Ascending aorta (tissue), 2 donors: ENCODE measurements around the gene AGBL1. TPM values are rescaled to one million over a fixed set of nuclear protein-coding genes. Genes with fewer than 3 reads are reported as not detected.

Experiments used
- DNase-seq, 2 donors: peaks; one replicate each; pipeline ENCODE4 v3.0.0-alpha.2; 2019; ENCODE audit warnings: low spot score in 2 of 2
- H3K27ac ChIP-seq, 2 donors: fragments of 200-600 bp; sonication (generic); one replicate each; pipeline ENCODE4 v1.5.1; 2016 to 2017; ENCODE audit warnings: mild to moderate bottlenecking in 1 of 2
- H3K27me3 ChIP-seq: fragments of 200-600 bp; sonication (generic); one replicate; pipeline ENCODE4 v1.5.1; 2017
- H3K36me3 ChIP-seq, 2 donors: fragments of 200-600 bp; sonication (generic); one replicate each; pipeline ENCODE4 v1.5.1; 2016
- H3K4me1 ChIP-seq, 2 donors: fragments of 200-600 bp; sonication (generic); one replicate each; pipeline ENCODE4 v1.5.1; 2016 to 2017; ENCODE audit warnings: mild to moderate bottlenecking in 1 of 2
- H3K4me3 ChIP-seq, 2 donors: fragments of 200-600 bp; sonication (generic); one replicate each; pipeline ENCODE4 v1.5.1; 2016 to 2017; ENCODE audit warnings: mild to moderate bottlenecking in 1 of 2
- H3K9me3 ChIP-seq, 2 donors: fragments of 200-600 bp; sonication (generic); one replicate each; pipeline ENCODE4 v1.5.1; 2016
- CTCF ChIP-seq, 3 experiments: fragments of 200-600 bp in 2 of 3; fragments of 450-650 bp in 1 of 3; sonication (generic) in 2 of 3; IDR thresholded peaks; one replicate each; pipeline ENCODE4 v1.5.1; 2016 to 2019; ENCODE audit warnings: antibody characterized with exemption in 3 of 3, mild to moderate bottlenecking in 1 of 3, moderate library complexity in 1 of 3
- intact Hi-C: fragments of 100-400 bp; cut with DNase I; formaldehyde crosslinking; loops from one replicate; pipeline ENCODE4 v1.15.1; 2023
- total RNA-seq: library from RNA; depleted of rRNA; stranded (reverse); fragments of >200 nt; gene quantifications from one replicate; pipeline ENCODE4 v1.1.0, GENCODE V29; 2016

Gene AGBL1
- total RNA-seq, 1 donor from 2014 or later = not detected

- intact Hi-C loops = loop anchor here (10.0 kb wide), 1 partner anchor 60 kb away; no protein-coding TSS in a partner anchor
- no peak for DNase-seq
- Histone ChIP-seq H3K9me3 (no peaks in the 10 kb centered on the region), H3K4me3 (no peak overlapping the region), H3K4me1 (no peaks in the 10 kb centered on the region), H3K27me3 (no peaks in the 10 kb centered on the region), H3K27ac (no peak overlapping the region), H3K36me3 (no peaks in the 10 kb centered on the region)
- no peak for TF ChIP-seq CTCF (IDR thresholded peaks at IDR 0.05)
Observed at GRCh38 chr15:86255247-86255646, 175.6 kb downstream of the AGBL1 start.

- Histone ChIP-seq H3K36me3 (no peaks in the 10 kb centered on the region), H3K27ac (no peak overlapping the region), H3K4me1 (no peaks in the 10 kb centered on the region), H3K4me3 (no peak overlapping the region), H3K27me3 (no peaks in the 10 kb centered on the region), H3K9me3 (no peaks in the 10 kb centered on the region)
- intact Hi-C loops = loop anchor here (10.0 kb wide), 1 partner anchor 62 kb away; no protein-coding TSS in a partner anchor
- DNase-seq = no peak
- TF ChIP-seq CTCF (IDR thresholded peaks at IDR 0.05) = no peak
Observed at GRCh38 chr15:86256628-86257027, 177.0 kb downstream of the AGBL1 start.

GRCh38 chr15:86259589-86259988 lies 179.9 kb downstream of the AGBL1 start:
- no peak overlapping the region for H3K4me3 ChIP-seq
- DNase-seq = no peak
- H3K27ac ChIP-seq = no peak overlapping the region
- intact Hi-C loops = loop anchor here (10.0 kb wide), 1 partner anchor 65 kb away; no protein-coding TSS in a partner anchor
- no peaks in the 10 kb centered on the region for H3K4me1 ChIP-seq
- no peaks in the 10 kb centered on the region for H3K27me3 ChIP-seq
- no peaks in the 10 kb centered on the region for H3K36me3 ChIP-seq
- no peak for TF ChIP-seq CTCF (IDR thresholded peaks at IDR 0.05)
- no peaks in the 10 kb centered on the region for H3K9me3 ChIP-seq

- H3K27ac ChIP-seq = no peak overlapping the region
- H3K36me3 ChIP-seq = no peaks in the 10 kb centered on the region
- DNase-seq = no peak
- no peaks in the 10 kb centered on the region for H3K4me1 ChIP-seq
- H3K4me3 ChIP-seq = no peak overlapping the region
- no peaks in the 10 kb centered on the region for H3K27me3 ChIP-seq
- no peaks in the 10 kb centered on the region for H3K9me3 ChIP-seq
- intact Hi-C loops = no loop called here
- TF ChIP-seq CTCF (IDR thresholded peaks at IDR 0.05) = no peak
Observed at GRCh38 chr15:86263230-86263629, 183.6 kb downstream of the AGBL1 start.

GRCh38 chr15:86266896-86267484 lies 187.3 kb downstream of the AGBL1 start:
- no peak overlapping the region for H3K4me3 ChIP-seq
- no peak for TF ChIP-seq CTCF (IDR thresholded peaks at IDR 0.05)
- no peaks in the 10 kb centered on the region for H3K4me1 ChIP-seq
- H3K9me3 ChIP-seq = no peaks in the 10 kb centered on the region
- no peaks in the 10 kb centered on the region for H3K36me3 ChIP-seq
- intact Hi-C loops = no loop called here
- H3K27ac ChIP-seq = no peak overlapping the region
- no peaks in the 10 kb centered on the region for H3K27me3 ChIP-seq
- DNase-seq = no peak

- intact Hi-C loops = no loop called here
- Histone ChIP-seq H3K9me3 (no peaks in the 10 kb centered on the region), H3K36me3 (no peaks in the 10 kb centered on the region), H3K27ac (no peak overlapping the region), H3K4me3 (no peak overlapping the region), H3K27me3 (no peaks in the 10 kb centered on the region), H3K4me1 (no peaks in the 10 kb centered on the region)
- DNase-seq = no peak
- no peak for TF ChIP-seq CTCF (IDR thresholded peaks at IDR 0.05)
Observed at GRCh38 chr15:86267892-86268291, 188.2 kb downstream of the AGBL1 start.
